NCI-H1694 treated with DMSO at 0.1 percent for 48 hours (cell line): Measurements from ENCODE around the gene DARS1.

ENCODE experiments used
- DNase-seq: peaks from one replicate; lab custom pipeline; 2025; lab: John Stamatoyannopoulos, UW

The DARS1 gene

GRCh38 chr2:135985018-135985825 is at the start of gene DARS1:
DARS1 (minus strand) TSS chr2:135985626; CDS start chr2:135985468, 158 bp downstream.
- peak; percentile 94 for DNase-seq

- no peak for DNase-seq
Measured at GRCh38 chr2:136034629-136035028, 49.2 kb upstream of the DARS1 start.

- no peak for DNase-seq
Measured at GRCh38 chr2:136032817-136033535, 47.5 kb upstream of the DARS1 start.

- DNase-seq: no peak
Measured at GRCh38 chr2:136032192-136032591, 46.8 kb upstream of the DARS1 start.

GRCh38 chr2:136031711-136032110 is 46.3 kb upstream of the DARS1 start:
- DNase-seq: no peak

GRCh38 chr2:136030406-136030805 is 45.0 kb upstream of the DARS1 start:
- no peak for DNase-seq

- DNase-seq: no peak
Measured at GRCh38 chr2:136029149-136029548, 43.7 kb upstream of the DARS1 start.

GRCh38 chr2:136028001-136028400 is 42.6 kb upstream of the DARS1 start:
- DNase-seq: no peak

GRCh38 chr2:136027112-136027511 is 41.7 kb upstream of the DARS1 start:
- DNase-seq: no peak

- no peak for DNase-seq
Measured at GRCh38 chr2:136025057-136025973, 39.9 kb upstream of the DARS1 start.

- no peak for DNase-seq
Measured at GRCh38 chr2:136024616-136025015, 39.2 kb upstream of the DARS1 start.

- DNase-seq: no peak
Measured at GRCh38 chr2:136024185-136024584, 38.8 kb upstream of the DARS1 start.

- DNase-seq: no peak
Measured at GRCh38 chr2:136023416-136023815, 38.0 kb upstream of the DARS1 start.

GRCh38 chr2:136022396-136023146 is 37.1 kb upstream of the DARS1 start:
- DNase-seq: no peak

- DNase-seq: no peak
Measured at GRCh38 chr2:136021976-136022375, 36.5 kb upstream of the DARS1 start.

- DNase-seq: no peak
Measured at GRCh38 chr2:136021406-136021805, 36.0 kb upstream of the DARS1 start.

- DNase-seq: no peak
Measured at GRCh38 chr2:136020831-136021230, 35.4 kb upstream of the DARS1 start.

- DNase-seq: no peak
Measured at GRCh38 chr2:136019825-136020224, 34.4 kb upstream of the DARS1 start.

- DNase-seq: no peak
Measured at GRCh38 chr2:136019306-136019705, 33.9 kb upstream of the DARS1 start.

GRCh38 chr2:136017786-136018185 is 32.4 kb upstream of the DARS1 start:
- no peak for DNase-seq

- no peak for DNase-seq
Measured at GRCh38 chr2:136016836-136017235, 31.4 kb upstream of the DARS1 start.

GRCh38 chr2:136016427-136016826 is 31.0 kb upstream of the DARS1 start:
- DNase-seq: no peak
